Hepatocyte (in vitro differentiated cells): ENCODE measurements around the gene CHKA.

ENCODE experiments used
- CTCF ChIP-seq: fragments of 200-600 bp; sonication (generic); IDR thresholded peaks from 2 replicates; pipeline ENCODE4 v1.5.1; 2016; ENCODE audit warnings: antibody characterized with exemption, mild to moderate bottlenecking; ENCODE audit not compliant: poor library complexity
- EZH2phosphoT487 ChIP-seq: fragments of 200-600 bp; sonication (generic); IDR thresholded peaks from one replicate; pipeline ENCODE4 v1.6.1; 2018; ENCODE audit warnings: antibody characterized with exemption, mild to moderate bottlenecking, low read depth, moderate library complexity; ENCODE audit not compliant: unreplicated experiment, severe bottlenecking

- TF ChIP-seq CTCF, result no peak
- no peak for TF ChIP-seq EZH2phosphoT487
These were observed 49.7 kb downstream of the CHKA start for GRCh38 chr11:68071281-68072048.
